Measurements from ENCODE around the gene PAMR1. TPM values are rescaled to one million over a fixed set of nuclear protein-coding genes. Genes with fewer than 3 reads are reported as not detected.
"Not testable (repeated sequence)": the region's sequence is repeated elsewhere in the genome, so short reads cannot be mapped to it uniquely, and the experiment has no call there.

The PAMR1 gene
- total and polyA plus RNA-seq, 4 experiments from 2014 or later, result not detected

DNA sequence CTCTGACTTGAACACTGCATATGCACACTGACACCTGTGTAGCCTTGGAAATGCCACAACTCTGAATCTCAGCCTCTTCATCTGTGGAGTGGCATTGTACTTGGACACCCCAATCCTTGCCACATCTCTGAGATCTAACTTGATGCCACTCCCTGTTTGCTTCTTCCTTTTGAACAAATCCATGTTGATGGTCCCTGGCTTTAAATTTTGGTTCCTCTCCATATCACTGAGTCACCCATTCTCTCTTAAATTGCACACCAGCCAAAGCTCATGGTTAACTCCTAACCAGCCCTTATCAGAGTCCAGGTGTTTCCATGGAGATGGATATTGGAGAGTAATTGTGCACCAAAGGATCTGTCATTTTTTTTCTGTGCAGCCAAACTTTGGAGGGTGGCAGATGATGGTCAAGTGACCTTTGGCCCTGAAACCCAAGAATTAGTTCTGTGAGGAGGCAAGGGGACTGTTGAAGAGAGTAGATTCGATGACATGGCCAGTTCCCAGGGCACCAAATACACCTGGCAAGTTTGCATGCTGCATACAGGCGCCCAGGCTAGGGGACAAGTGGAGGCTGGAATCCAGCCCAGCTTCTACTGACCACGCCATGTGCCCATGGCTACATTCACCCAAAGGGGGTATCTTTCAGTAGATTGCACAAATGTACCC, 25.1 kb upstream of the PAMR1 start:
- Histone ChIP-seq H3K9me3 (ENCODE audit: control insufficient read depth in 1 of 2, low read length in 2 of 2) (no peaks in the 10 kb centered on the region), H3K27ac (ENCODE audit: low read depth, low read length) (no peak overlapping the region), H3K4me3 (ENCODE audit: low read length in 2 of 2) (no peak overlapping the region), H3K36me3 (ENCODE audit: insufficient read depth, low read length) (no peaks in the 10 kb centered on the region), H3K27me3 (ENCODE audit: insufficient read depth, low read length) (no peaks in the 10 kb centered on the region), H3K4me1 (ENCODE audit: insufficient read depth, low read length) (no peaks in the 10 kb centered on the region)
- no peaks in the 10 kb centered on the region for H3K36me3 Mint-ChIP-seq
- intact Hi-C loops (cut with micrococcal nuclease), result no loop called here
- no peak for DNase-seq
- H3K27me3 Mint-ChIP-seq, result peaks cover 11 to 42% of the 10 kb centered on the region in 2 donors
- ChIA-PET POLR2A (ENCODE audit: partially characterized antibody) (no interaction called here), CTCF (ENCODE audit: partially characterized antibody) (no interaction called here)
- H3K27ac Mint-ChIP-seq, result no peak overlapping the region
- no peak overlapping the region for H3K4me3 Mint-ChIP-seq
- H3K4me1 Mint-ChIP-seq, result no peaks in the 10 kb centered on the region
- H3K9me3 Mint-ChIP-seq, result peaks cover 0 to 4% (median 0%) of the 10 kb centered on the region in 8 donors

DNA sequence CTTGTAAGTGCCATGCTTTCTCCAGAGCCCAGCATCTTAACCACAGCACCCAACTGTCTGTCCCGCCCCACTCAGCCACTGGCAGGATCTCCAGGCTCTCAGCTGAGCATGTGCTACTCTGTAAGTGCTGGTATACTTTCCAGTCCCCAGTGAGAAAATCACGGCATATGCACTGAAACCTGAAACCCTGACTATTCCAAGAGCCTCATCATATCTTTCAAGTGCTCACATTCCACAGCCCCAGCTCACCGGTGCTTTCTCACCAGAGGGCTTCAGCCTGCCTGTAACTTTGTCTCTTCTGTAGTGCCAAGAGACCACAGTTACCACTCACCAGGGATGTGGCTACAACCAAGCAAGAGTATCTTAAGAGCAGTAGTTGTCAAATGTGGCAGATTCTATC, 24.4 kb upstream of the PAMR1 start:
- H3K9me3 ChIP-seq (ENCODE audit: control insufficient read depth in 1 of 2, low read length in 2 of 2), result no peaks in the 10 kb centered on the region
- intact Hi-C loops (cut with micrococcal nuclease), result no loop called here
- no peaks in the 10 kb centered on the region for H3K27me3 ChIP-seq (ENCODE audit: insufficient read depth, low read length)
- no peak overlapping the region for H3K27ac Mint-ChIP-seq
- peaks cover 11 to 38% of the 10 kb centered on the region in 2 donors for H3K27me3 Mint-ChIP-seq
- no peak overlapping the region for H3K4me3 ChIP-seq (ENCODE audit: low read length in 2 of 2)
- no peaks in the 10 kb centered on the region for H3K4me1 Mint-ChIP-seq
- peaks cover 0 to 4% (median 0%) of the 10 kb centered on the region in 8 donors for H3K9me3 Mint-ChIP-seq
- POLR2A ChIA-PET (ENCODE audit: partially characterized antibody), result no interaction called here
- CTCF ChIA-PET (ENCODE audit: partially characterized antibody), result interaction anchor here (1.2 kb wide), 1 partner anchor 14 kb away, joined by 3 read pairs; no protein-coding TSS in a partner anchor
- no peak overlapping the region for H3K27ac ChIP-seq (ENCODE audit: low read depth, low read length)
- no peaks in the 10 kb centered on the region for H3K36me3 ChIP-seq (ENCODE audit: insufficient read depth, low read length)
- H3K4me1 ChIP-seq (ENCODE audit: insufficient read depth, low read length), result no peaks in the 10 kb centered on the region
- no peaks in the 10 kb centered on the region for H3K36me3 Mint-ChIP-seq
- no peak overlapping the region for H3K4me3 Mint-ChIP-seq
- no peak for DNase-seq

DNA sequence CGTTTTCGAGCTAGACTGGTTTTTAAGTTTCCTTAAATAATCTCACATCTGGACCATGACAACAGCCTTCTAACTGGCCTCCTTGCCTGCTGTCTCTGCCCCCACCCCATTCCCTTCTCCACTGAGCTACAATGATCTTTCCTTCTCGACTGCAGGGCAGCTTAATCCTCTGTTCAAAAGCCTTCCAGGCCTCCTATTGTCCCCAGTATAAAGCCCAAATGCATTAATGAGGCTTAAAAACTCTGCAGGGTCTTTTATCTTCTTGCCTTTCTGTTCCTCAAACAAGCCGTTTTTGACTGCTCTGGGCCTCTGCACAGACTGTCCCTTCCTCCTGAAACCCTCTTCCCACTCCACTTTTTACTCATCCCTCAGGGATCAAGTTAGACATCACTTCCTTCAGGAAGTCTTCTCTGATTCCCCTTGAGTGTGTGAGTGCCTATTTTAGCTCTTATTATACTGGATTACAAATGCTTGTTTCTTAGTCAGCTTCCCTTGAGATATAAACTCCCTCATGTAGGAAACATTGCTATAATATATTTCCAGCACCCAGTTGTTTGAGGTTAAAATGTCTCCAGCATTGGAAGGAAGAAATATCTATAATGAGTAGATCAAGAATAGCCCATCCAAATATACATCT, 23.6 kb upstream of the PAMR1 start:
- H3K36me3 Mint-ChIP-seq, result no peaks in the 10 kb centered on the region
- intact Hi-C loops (cut with micrococcal nuclease), result no loop called here
- CTCF ChIA-PET (ENCODE audit: partially characterized antibody), result interaction anchor here (1.2 kb wide), 1 partner anchor 14 kb away, joined by 3 read pairs; no protein-coding TSS in a partner anchor
- H3K27ac Mint-ChIP-seq, result no peak overlapping the region
- H3K4me3 ChIP-seq (ENCODE audit: low read length in 2 of 2), result no peak overlapping the region
- no peaks in the 10 kb centered on the region for H3K4me1 Mint-ChIP-seq
- no peaks in the 10 kb centered on the region for H3K36me3 ChIP-seq (ENCODE audit: insufficient read depth, low read length)
- H3K9me3 ChIP-seq (ENCODE audit: control insufficient read depth in 1 of 2, low read length in 2 of 2), result no peaks in the 10 kb centered on the region
- POLR2A ChIA-PET (ENCODE audit: partially characterized antibody), result no interaction called here
- no peak overlapping the region for H3K4me3 Mint-ChIP-seq
- H3K27me3 ChIP-seq (ENCODE audit: insufficient read depth, low read length), result no peaks in the 10 kb centered on the region
- no peaks in the 10 kb centered on the region for H3K4me1 ChIP-seq (ENCODE audit: insufficient read depth, low read length)
- H3K27ac ChIP-seq (ENCODE audit: low read depth, low read length), result no peak overlapping the region
- peaks cover 11 to 35% of the 10 kb centered on the region in 2 donors for H3K27me3 Mint-ChIP-seq
- no peak for DNase-seq
- peaks cover 0 to 4% (median 0%) of the 10 kb centered on the region in 8 donors for H3K9me3 Mint-ChIP-seq

DNA sequence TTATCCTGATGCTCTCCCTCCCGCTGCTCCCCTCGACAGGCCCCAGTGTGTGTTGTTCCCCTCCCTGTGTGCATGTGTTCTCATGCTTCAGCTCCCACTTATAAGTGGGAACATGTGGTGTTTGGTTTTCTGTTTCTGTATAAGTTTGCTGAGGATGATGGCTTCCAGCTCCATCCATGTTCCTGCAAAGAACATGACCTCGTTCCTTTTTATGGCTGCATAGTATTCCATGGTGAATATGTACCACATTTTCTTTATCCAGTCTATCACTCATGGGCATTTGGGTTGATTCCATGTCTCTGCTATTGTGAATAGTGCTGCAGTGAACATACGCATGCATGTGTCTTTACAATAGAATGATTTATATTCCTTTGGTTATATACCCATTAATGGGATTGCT, 22.6 kb upstream of the PAMR1 start:
- DNase-seq; H3K4me3 ChIP-seq (ENCODE audit: low read length in 2 of 2); intact Hi-C loops (cut with micrococcal nuclease); H3K36me3 Mint-ChIP-seq; H3K36me3 ChIP-seq (ENCODE audit: insufficient read depth, low read length); CTCF ChIA-PET (ENCODE audit: partially characterized antibody); H3K4me1 ChIP-seq (ENCODE audit: insufficient read depth, low read length); H3K9me3 Mint-ChIP-seq; POLR2A ChIA-PET (ENCODE audit: partially characterized antibody); H3K27me3 ChIP-seq (ENCODE audit: insufficient read depth, low read length); H3K4me3 Mint-ChIP-seq; H3K27ac ChIP-seq (ENCODE audit: low read depth, low read length); H3K4me1 Mint-ChIP-seq; H3K9me3 ChIP-seq (ENCODE audit: control insufficient read depth in 1 of 2, low read length in 2 of 2); H3K27ac Mint-ChIP-seq: not testable (repeated sequence)
- peaks cover 9 to 33% of the 10 kb centered on the region in 2 donors for H3K27me3 Mint-ChIP-seq

GRCh38 chr11:35546317-35546716, 20.9 kb upstream of the PAMR1 start:
- DNase-seq, result no peak
- peaks cover 3 to 21% of the 10 kb centered on the region in 2 donors for H3K27me3 Mint-ChIP-seq
- peaks cover 0 to 3% (median 0%) of the 10 kb centered on the region in 8 donors for H3K9me3 Mint-ChIP-seq
- intact Hi-C loops (cut with micrococcal nuclease), result no loop called here
- H3K4me1 ChIP-seq (ENCODE audit: insufficient read depth, low read length), result no peaks in the 10 kb centered on the region
- H3K27ac ChIP-seq (ENCODE audit: low read depth, low read length), result no peak overlapping the region
- H3K4me3 ChIP-seq (ENCODE audit: low read length in 2 of 2), result no peak overlapping the region
- no peaks in the 10 kb centered on the region for H3K27me3 ChIP-seq (ENCODE audit: insufficient read depth, low read length)
- ChIA-PET POLR2A (ENCODE audit: partially characterized antibody) (no interaction called here), CTCF (ENCODE audit: partially characterized antibody) (no interaction called here)
- H3K27ac Mint-ChIP-seq, result no peak overlapping the region
- H3K36me3 ChIP-seq (ENCODE audit: insufficient read depth, low read length), result no peaks in the 10 kb centered on the region
- H3K4me3 Mint-ChIP-seq, result no peak overlapping the region
- H3K36me3 Mint-ChIP-seq, result no peaks in the 10 kb centered on the region
- no peaks in the 10 kb centered on the region for H3K4me1 Mint-ChIP-seq
- no peaks in the 10 kb centered on the region for H3K9me3 ChIP-seq (ENCODE audit: control insufficient read depth in 1 of 2, low read length in 2 of 2)

DNA sequence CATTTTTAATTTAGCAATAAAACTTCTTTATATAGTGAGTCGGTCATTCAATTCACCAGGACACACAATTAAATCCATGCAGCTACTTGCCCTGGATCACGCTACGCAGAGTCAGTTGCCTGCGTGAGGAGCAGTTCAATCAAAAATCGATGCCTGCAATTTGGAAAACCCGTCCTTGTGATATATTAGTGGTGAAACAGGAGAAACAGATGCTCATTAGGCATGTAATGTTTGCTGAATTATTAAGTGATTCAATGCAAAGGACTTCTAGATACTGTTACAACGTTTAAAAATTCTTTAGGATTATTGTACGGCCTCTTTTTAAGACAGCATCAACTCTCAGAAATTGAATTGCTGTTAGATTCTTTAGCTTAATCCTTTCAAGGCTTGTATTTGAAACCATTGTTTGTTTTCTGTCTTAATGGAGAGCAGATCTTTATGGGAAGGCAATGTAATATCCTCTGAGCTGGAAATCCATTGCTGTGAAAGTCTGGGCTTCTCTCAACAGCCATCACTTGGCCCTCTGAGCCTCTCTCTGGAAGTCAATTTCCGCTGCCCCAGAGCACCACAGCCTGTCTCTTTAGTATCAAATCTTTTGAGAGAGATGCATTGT, 20.1 kb upstream of the PAMR1 start:
- H3K4me1 ChIP-seq (ENCODE audit: insufficient read depth, low read length), result no peaks in the 10 kb centered on the region
- POLR2A ChIA-PET (ENCODE audit: partially characterized antibody), result no interaction called here
- H3K9me3 Mint-ChIP-seq, result peaks cover 0 to 2% (median 0%) of the 10 kb centered on the region in 8 donors
- no peaks in the 10 kb centered on the region for H3K36me3 Mint-ChIP-seq
- H3K27ac ChIP-seq (ENCODE audit: low read depth, low read length), result no peak overlapping the region
- H3K36me3 ChIP-seq (ENCODE audit: insufficient read depth, low read length), result no peaks in the 10 kb centered on the region
- H3K4me3 Mint-ChIP-seq, result no peak overlapping the region
- no peaks in the 10 kb centered on the region for H3K27me3 ChIP-seq (ENCODE audit: insufficient read depth, low read length)
- no peaks in the 10 kb centered on the region for H3K4me1 Mint-ChIP-seq
- peaks cover 3 to 23% of the 10 kb centered on the region in 2 donors for H3K27me3 Mint-ChIP-seq
- DNase-seq, result no peak
- H3K9me3 ChIP-seq (ENCODE audit: control insufficient read depth in 1 of 2, low read length in 2 of 2), result no peaks in the 10 kb centered on the region
- CTCF ChIA-PET (ENCODE audit: partially characterized antibody), result no interaction called here
- intact Hi-C loops (cut with micrococcal nuclease), result no loop called here
- no peak overlapping the region for H3K27ac Mint-ChIP-seq
- no peak overlapping the region for H3K4me3 ChIP-seq (ENCODE audit: low read length in 2 of 2)

DNA sequence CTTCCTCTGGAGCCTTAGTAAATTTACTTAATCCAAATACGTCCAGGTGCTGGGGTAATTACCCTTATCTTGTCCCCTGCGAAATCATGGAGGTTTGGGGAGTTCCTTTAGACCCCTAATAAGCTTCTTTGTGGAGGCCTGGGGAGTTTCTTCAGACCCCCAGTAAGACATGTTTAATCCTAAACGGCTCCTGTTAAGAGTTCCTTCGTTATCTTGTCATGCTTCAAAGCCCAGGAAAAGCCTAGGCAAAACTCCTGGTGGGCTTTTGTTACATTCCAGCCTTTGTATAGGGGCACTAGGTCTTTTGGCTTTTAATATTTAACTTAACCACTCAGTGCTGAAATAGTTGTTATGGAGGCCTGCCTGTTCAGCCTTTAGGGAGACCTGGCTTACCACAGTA, 18.1 kb upstream of the PAMR1 start:
- peaks cover 12 to 16% of the 10 kb centered on the region in 2 donors for H3K27me3 Mint-ChIP-seq
- peaks cover 0 to 2% (median 0%) of the 10 kb centered on the region in 8 donors for H3K9me3 Mint-ChIP-seq
- no peaks in the 10 kb centered on the region for H3K4me1 Mint-ChIP-seq

More for the DNA sequence above, 18.1 kb upstream of the PAMR1 start:
- Mint-ChIP-seq H3K36me3 (no peaks in the 10 kb centered on the region), H3K4me3 (no peak overlapping the region), H3K27ac (no peak overlapping the region)
- CTCF ChIA-PET (ENCODE audit: partially characterized antibody), result no interaction called here
- no peak overlapping the region for H3K4me3 ChIP-seq (ENCODE audit: low read length in 2 of 2)
- no peaks in the 10 kb centered on the region for H3K4me1 ChIP-seq (ENCODE audit: insufficient read depth, low read length)
- no peaks in the 10 kb centered on the region for H3K36me3 ChIP-seq (ENCODE audit: insufficient read depth, low read length)
- H3K9me3 ChIP-seq (ENCODE audit: control insufficient read depth in 1 of 2, low read length in 2 of 2), result no peaks in the 10 kb centered on the region
- POLR2A ChIA-PET (ENCODE audit: partially characterized antibody), result no interaction called here
- no peaks in the 10 kb centered on the region for H3K27me3 ChIP-seq (ENCODE audit: insufficient read depth, low read length)
- H3K27ac ChIP-seq (ENCODE audit: low read depth, low read length), result no peak overlapping the region
- intact Hi-C loops (cut with micrococcal nuclease), result no loop called here
- no peak for DNase-seq
